Stimulated activated CD8-positive, alpha-beta memory T cell treated with anti-CD3 and anti-CD28 coated beads, Interleukin-7, amount 100 ng/mL, for 48 hours (primary cell): ENCODE data around the gene PTGIS.
"Not testable (repeated sequence)": the region's sequence is repeated elsewhere in the genome, so short reads cannot be mapped to it uniquely, and the experiment has no call there.

ENCODE experiments used
- DNase-seq, 2 donors: peaks; one replicate each; pipeline ENCODE4 v3.0.0-alpha.2; 2020; ENCODE audit warnings: low read depth in 1 of 2; ENCODE audit errors: extremely low read depth in 1 of 2

Gene PTGIS

DNA sequence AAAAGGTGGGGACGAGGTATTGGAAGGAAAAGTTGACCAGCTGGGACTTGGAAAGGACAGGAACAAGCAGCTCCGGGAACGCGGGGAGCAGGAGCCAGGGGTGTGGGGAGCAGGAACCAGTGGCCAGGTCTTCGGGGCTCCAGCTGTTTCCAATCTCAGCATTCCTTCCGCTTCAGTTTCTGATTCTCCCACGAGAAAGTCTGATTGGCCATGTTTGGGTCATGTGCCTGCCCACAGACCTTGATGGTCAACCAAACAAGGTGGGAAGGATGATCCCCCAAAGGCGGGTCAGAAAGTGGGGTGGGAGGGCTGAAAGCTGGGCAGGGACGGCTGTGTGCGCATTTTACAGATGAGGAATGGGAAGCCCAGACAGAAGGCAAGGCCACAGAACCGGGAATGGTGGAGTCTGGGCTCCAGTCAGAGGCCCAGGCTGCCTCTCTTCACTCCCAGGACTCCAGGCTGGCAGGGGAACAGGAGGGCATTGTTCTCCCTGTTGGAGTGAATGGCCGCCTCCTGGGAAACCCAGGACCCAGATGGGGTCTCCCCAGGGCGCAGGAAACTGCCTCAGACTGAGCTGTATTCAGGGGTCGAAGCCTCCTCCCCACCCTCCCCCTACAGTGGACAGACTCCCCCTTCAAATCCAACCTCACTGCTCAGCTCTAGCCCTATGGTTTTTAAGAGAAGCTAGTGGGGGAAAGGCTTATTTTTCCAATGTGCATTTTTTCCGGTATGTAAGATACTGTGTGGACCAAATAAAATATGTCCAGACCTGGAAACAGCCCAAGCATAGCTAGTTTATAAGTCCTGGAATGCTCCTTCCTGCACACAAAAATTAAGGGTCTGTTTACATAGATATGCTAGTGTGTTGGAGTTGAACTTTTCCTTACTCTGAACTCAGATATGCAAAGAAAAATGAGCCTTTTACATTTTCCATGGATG lies 12.2 kb upstream of the PTGIS start:
- DNase-seq, result no peak

GRCh38 chr20:49579195-49579594 lies 11.3 kb upstream of the PTGIS start:
- DNase-seq, result no peak

DNA sequence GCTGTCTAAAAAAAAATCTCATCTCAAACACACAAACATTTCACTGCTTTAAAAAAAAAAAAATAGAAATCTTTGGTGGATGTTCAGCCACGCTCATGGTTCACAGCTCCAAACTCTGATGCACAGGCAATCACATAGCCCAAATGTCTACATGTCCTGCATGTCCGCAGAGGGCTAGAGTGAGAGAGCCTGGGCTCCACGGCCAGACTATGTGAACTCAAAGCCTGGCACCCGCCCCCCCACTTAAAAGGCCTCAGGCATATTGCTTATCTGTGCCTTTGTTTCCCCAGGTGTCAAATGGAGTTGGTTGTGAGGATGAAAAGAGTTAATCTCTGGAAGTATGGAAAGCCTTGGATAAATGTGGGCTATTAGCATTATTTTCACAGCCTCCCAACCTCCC lies 10.5 kb upstream of the PTGIS start:
- DNase-seq, result no peak

- DNase-seq, result no peak
These were observed 7.7 kb upstream of the PTGIS start for GRCh38 chr20:49575551-49576060.

DNA sequence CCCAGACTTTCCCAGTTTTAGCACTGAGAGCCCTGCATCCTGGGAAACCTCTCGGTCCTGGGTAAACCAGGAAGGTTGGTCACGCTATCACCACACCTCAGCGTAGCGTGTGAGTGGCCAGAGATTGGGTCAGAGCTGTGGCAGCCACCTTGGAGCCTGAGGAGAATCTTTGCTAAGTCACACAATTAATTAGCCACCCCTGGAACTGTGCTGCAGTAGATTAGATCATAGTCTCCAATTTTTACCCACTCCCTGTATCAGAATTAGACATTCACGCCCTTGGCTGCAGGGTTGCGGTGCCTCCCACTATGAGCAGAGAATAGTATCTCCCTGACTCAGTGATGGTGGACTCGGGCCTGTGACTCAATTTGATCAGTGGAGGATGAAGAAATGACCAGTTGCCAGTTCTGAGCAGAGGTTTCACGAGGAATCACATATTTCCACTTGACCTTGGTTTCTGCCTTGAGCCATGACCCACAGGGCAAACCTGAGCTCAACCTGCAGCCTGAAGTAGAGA lies 6.0 kb upstream of the PTGIS start:
- DNase-seq, result no peak

- no peak for DNase-seq
These were observed 4.9 kb upstream of the PTGIS start for GRCh38 chr20:49572857-49573256.

- DNase-seq, result no peak
These were observed 3.6 kb upstream of the PTGIS start for GRCh38 chr20:49571553-49571835.

DNA sequence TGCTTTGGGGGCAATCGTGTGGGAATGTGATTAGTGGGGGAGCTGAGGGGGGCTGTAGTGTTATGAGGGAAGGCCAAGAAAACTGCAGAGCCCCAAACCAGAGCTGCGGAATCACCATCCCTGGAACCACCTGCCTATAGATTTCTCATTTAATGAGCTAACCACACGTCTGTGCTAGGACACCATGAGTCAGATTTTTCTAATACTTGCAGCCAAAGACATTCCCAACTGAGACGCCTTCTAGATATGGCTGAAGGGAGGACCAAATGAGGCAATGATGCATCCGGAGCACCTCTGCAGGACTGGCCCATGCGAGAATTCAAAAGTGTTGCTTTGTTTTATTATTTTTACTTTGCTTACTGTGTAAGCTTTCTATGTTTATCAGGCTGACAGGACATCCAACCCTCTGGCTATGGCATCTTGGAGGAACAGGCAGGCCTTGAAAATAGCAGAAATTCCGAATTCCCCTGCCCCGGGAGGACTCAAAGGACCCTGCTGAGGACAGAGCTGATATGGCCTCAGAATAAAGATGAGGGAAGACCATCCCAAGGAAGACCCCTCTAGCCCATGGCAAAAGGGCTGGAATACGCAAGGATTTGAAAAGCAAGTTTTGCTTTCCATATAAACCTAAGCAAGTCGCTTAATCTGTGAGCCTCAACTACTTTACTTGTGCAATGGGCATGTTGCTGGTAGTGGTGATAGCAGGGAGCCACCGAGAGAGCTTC lies 3.1 kb upstream of the PTGIS start:
- DNase-seq, result no peak

GRCh38 chr20:49570161-49570827 lies 2.4 kb upstream of the PTGIS start:
- DNase-seq, result no peak

GRCh38 chr20:49569411-49570115 lies 1.6 kb upstream of the PTGIS start:
- no peak for DNase-seq

- no peak for DNase-seq
These were observed 578 bp upstream of the PTGIS start for GRCh38 chr20:49568278-49569151.

GRCh38 chr20:49566401-49567364 lies 1.3 kb downstream of the PTGIS start:
- no peak for DNase-seq

GRCh38 chr20:49564991-49565390 lies 2.9 kb downstream of the PTGIS start:
- DNase-seq, result not testable (repeated sequence)

DNA sequence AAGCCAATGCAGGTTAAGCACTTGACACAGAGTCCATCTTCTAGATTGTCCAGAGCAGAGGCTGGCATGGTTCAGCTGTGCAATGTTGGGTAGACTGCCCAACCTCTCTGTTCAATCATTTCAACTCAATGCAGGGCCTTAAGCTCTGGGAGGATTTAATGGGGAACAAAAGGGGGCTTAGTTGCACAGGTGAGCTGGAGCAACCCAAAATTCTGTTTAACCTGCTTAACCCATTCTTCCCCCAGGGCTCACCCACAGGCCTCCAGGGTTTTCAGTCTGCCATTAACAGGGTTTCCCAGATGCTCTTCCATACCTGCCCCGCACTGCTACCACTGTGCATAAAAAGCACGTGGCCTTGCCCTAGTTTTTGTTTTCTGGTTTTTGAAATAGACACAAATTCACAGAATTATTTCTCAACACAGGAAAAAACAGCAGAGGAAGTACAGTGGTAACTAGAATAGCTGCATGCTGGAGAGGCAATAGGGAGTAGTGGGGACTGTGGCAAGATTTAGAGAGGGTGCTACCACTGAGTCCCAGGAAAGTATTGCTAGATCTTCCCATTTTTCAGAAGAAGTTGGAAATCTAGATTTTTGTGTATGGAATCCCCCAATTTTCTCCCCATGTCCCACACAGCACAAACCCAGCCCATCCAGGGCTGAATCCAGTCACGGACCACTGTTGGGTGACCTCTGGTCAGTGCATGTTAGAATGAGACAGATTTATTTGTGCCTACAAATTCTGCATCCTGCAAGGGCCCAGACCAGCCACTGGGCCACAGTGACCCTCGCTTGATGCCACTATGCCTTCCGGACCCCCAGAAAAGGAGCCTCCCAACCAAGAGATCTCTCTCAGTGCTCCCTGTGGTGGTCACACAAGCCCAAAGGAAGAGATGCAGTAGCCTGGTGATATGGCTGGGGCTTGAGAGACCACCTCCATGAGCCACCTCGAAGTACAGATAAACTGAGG lies 4.6 kb downstream of the PTGIS start:
- no peak for DNase-seq

DNA sequence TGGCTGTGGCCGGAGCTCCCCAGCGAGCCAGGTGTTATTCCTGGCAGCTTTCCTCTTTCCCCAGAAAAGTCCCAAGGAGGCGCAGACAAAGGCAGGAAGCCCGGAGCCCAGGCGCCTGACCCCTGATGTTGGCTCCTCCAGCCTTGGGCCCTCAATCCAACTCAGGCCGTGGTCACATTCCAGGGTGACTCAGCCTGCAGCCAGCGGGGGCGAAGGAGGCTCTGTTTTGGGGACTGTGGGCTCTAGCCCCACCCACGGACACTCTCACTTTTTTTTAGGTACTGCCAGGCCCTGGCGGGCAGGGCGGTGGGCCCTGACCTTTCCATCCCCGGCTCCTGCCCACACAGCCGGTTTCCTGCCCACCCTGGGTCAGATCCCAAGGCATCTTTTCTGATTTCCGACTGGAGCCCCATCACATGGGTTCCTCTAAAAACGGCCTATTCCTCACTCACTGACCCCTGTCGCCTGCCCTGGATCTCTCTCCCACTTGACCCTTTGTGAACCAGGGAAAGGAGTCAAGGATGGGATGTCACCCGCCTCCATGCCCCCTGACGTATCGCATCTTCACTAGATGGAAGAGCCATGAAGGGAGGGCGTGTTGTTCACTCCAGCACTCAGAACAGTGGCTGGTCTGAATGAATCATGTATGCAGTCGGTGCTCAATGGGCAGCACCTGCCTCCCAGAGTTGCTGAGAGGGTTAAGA lies 5.5 kb downstream of the PTGIS start:
- DNase-seq, result no peak

- no peak for DNase-seq
These were observed 6.1 kb downstream of the PTGIS start for GRCh38 chr20:49561806-49562205.

- no peak for DNase-seq
These were observed 6.7 kb downstream of the PTGIS start for GRCh38 chr20:49561256-49561655.
